Vagina (tissue), 2 donors: ENCODE measurements around the gene TMEM245.

ENCODE experiments used
- POLR2A ChIP-seq, 2 donors: fragments of 450-650 bp; IDR thresholded peaks; one replicate each; pipeline ENCODE4 v1.6.1; 2017; ENCODE audit warnings: antibody characterized with exemption in 2 of 2, mild to moderate bottlenecking in 2 of 2, moderate library complexity in 2 of 2
- POLR2AphosphoS5 ChIP-seq, 2 donors: sonication (generic); formaldehyde crosslinking; IDR thresholded peaks; one replicate each; pipeline ENCODE4 v1.9.0; 2017; ENCODE audit warnings: antibody characterized with exemption in 2 of 2, mild to moderate bottlenecking in 2 of 2, low read depth in 1 of 2; ENCODE audit not compliant: insufficient read depth in 1 of 2
- TF ChIP-seq, protein P1 (sequence below), 3 experiments: fragments of 450-650 bp in 2 of 3; fragments of 200-600 bp in 1 of 3; sonication (generic) in 1 of 3; IDR thresholded peaks; one replicate each; pipeline ENCODE4 v1.5.1; 2017 to 2019; ENCODE audit warnings: antibody characterized with exemption in 3 of 3, mild to moderate bottlenecking in 2 of 3, moderate library complexity in 2 of 3

- TF ChIP-seq POLR2A (IDR thresholded peaks at IDR 0.05) (no peak), POLR2AphosphoS5 (IDR thresholded peaks at IDR 0.05; ENCODE audit: insufficient read depth in 1 of 2, low read depth in 1 of 2) (no peak)
- TF ChIP-seq, protein P1, sequence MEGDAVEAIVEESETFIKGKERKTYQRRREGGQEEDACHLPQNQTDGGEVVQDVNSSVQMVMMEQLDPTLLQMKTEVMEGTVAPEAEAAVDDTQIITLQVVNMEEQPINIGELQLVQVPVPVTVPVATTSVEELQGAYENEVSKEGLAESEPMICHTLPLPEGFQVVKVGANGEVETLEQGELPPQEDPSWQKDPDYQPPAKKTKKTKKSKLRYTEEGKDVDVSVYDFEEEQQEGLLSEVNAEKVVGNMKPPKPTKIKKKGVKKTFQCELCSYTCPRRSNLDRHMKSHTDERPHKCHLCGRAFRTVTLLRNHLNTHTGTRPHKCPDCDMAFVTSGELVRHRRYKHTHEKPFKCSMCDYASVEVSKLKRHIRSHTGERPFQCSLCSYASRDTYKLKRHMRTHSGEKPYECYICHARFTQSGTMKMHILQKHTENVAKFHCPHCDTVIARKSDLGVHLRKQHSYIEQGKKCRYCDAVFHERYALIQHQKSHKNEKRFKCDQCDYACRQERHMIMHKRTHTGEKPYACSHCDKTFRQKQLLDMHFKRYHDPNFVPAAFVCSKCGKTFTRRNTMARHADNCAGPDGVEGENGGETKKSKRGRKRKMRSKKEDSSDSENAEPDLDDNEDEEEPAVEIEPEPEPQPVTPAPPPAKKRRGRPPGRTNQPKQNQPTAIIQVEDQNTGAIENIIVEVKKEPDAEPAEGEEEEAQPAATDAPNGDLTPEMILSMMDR (IDR thresholded peaks at IDR 0.05): peak in 1 of 3 experiments; percentile 24
Measured at GRCh38 chr9:109013679-109014607, 105.8 kb downstream of the TMEM245 start.
